Neural progenitor cell (in vitro differentiated cells): ENCODE results near the gene KAZN. TPM values are rescaled to one million over a fixed set of nuclear protein-coding genes. Genes with fewer than 3 reads are reported as not detected.

Source experiments
- DNase-seq: peaks from one replicate; pipeline ENCODE4 v3.0.0-alpha.2; 2016; ENCODE audit warnings: low spot score
- H2AFZ ChIP-seq: fragments of 200-600 bp; sonication (generic); replicated peaks from 2 replicates; pipeline ENCODE4 v1.6.1; 2016; ENCODE audit warnings: antibody characterized with exemption
- H3F3A ChIP-seq: fragments of 200-600 bp; sonication (generic); 2 replicates; pipeline ENCODE4 v1.6.1; 2016; ENCODE audit warnings: antibody characterized with exemption, low read depth
- H3K27ac ChIP-seq: fragments of 200-600 bp; sonication (generic); 2 replicates; pipeline ENCODE4 v1.5.1; 2016; ENCODE audit warnings: mild to moderate bottlenecking
- H3K27me3 ChIP-seq: fragments of 200-600 bp; sonication (generic); 2 replicates; pipeline ENCODE4 v1.6.1; 2016; ENCODE audit warnings: mild to moderate bottlenecking, moderate library complexity
- H3K36me3 ChIP-seq: fragments of 200-600 bp; sonication (generic); 2 replicates; pipeline ENCODE4 v1.5.1; 2016
- H3K4me1 ChIP-seq: fragments of 200-600 bp; sonication (generic); 2 replicates; pipeline ENCODE4 v1.6.1; 2016; ENCODE audit warnings: mixed run types
- H3K4me2 ChIP-seq: fragments of 200-600 bp; sonication (generic); 2 replicates; pipeline ENCODE4 v1.6.1; 2016
- H3K4me3 ChIP-seq: fragments of 200-600 bp; sonication (generic); 2 replicates; pipeline ENCODE4 v1.5.1; 2016
- H3K79me2 ChIP-seq: fragments of 200-600 bp; sonication (generic); 2 replicates; pipeline ENCODE4 v1.6.1; 2016; ENCODE audit warnings: low read depth
- H3K9ac ChIP-seq: fragments of 200-600 bp; sonication (generic); 2 replicates; pipeline ENCODE4 v1.6.1; 2016
- H3K9me3 ChIP-seq: fragments of 200-600 bp; sonication (generic); 2 replicates; pipeline ENCODE4 v1.5.1; 2016; ENCODE audit warnings: low read depth
- H4K20me1 ChIP-seq: fragments of 200-600 bp; sonication (generic); 2 replicates; pipeline ENCODE4 v1.6.1; 2016; ENCODE audit warnings: low read depth
- H3K27ac Mint-ChIP-seq: 3 replicates; pipeline ENCODE4 v1.8.0; 2021; ENCODE audit warnings: mixed read lengths
- H3K27me3 Mint-ChIP-seq: 2 replicates; pipeline ENCODE4 v1.8.0; 2022; ENCODE audit warnings: low read depth, mild to moderate bottlenecking, inconsistent platforms, moderate library complexity, mixed read lengths; ENCODE audit not compliant: insufficient read depth
- H3K36me3 Mint-ChIP-seq: 3 replicates; pipeline ENCODE4 v1.8.0; 2021; ENCODE audit warnings: mixed read lengths
- H3K4me1 Mint-ChIP-seq: 3 replicates; pipeline ENCODE4 v1.8.0; 2021; ENCODE audit warnings: mixed read lengths
- H3K4me3 Mint-ChIP-seq: 3 replicates; pipeline ENCODE4 v1.8.0; 2021; ENCODE audit warnings: mild to moderate bottlenecking, moderate library complexity, mixed read lengths
- H3K9me3 Mint-ChIP-seq: 3 replicates; pipeline ENCODE4 v1.8.0; 2020; ENCODE audit warnings: mixed read lengths
- EZH2 ChIP-seq: fragments of 200-600 bp; sonication (generic); IDR thresholded peaks from 2 replicates; pipeline ENCODE4 v1.6.1; 2017; ENCODE audit warnings: antibody characterized with exemption, mild to moderate bottlenecking, moderate library complexity
- EZH2phosphoT487 ChIP-seq: fragments of 200-600 bp; sonication (generic); IDR thresholded peaks from 2 replicates; pipeline ENCODE4 v1.6.1; 2017; ENCODE audit warnings: antibody characterized with exemption
- total RNA-seq: library from RNA; depleted of rRNA; stranded (reverse); fragments of >200 nt; gene quantifications from 2 replicates; pipeline ENCODE4 v1.2.3, GENCODE V29; 2015; ENCODE audit warnings: low replicate concordance
- TF ChIP-seq, protein P1 (sequence below): fragments of 200-600 bp; sonication (generic); IDR thresholded peaks from 2 replicates; pipeline ENCODE4 v1.5.1; 2017; ENCODE audit warnings: antibody characterized with exemption, mild to moderate bottlenecking

The KAZN gene
- total RNA-seq, 1 donor from 2014 or later, result 6.1 TPM

GRCh38 chr1:14810595-14811361 is 212.3 kb downstream of the KAZN start:
- Histone ChIP-seq H3K9ac (no peak overlapping the region), H3K27me3 (no peaks in the 10 kb centered on the region), H3K4me3 (no peak overlapping the region), H3K79me2 (no peaks in the 10 kb centered on the region), H3F3A (peaks cover 5% of the 10 kb centered on the region), H3K36me3 (no peaks in the 10 kb centered on the region), H3K9me3 (no peaks in the 10 kb centered on the region), H3K4me2 (no peak overlapping the region), H3K4me1 (no peaks in the 10 kb centered on the region), H4K20me1 (no peaks in the 10 kb centered on the region), H3K27ac (no peak overlapping the region), H2AFZ (no peak overlapping the region)
- peaks cover 15% of the 10 kb centered on the region for H3K36me3 Mint-ChIP-seq
- TF ChIP-seq EZH2phosphoT487 (no peak), EZH2 (no peak)
- TF ChIP-seq, protein P1, sequence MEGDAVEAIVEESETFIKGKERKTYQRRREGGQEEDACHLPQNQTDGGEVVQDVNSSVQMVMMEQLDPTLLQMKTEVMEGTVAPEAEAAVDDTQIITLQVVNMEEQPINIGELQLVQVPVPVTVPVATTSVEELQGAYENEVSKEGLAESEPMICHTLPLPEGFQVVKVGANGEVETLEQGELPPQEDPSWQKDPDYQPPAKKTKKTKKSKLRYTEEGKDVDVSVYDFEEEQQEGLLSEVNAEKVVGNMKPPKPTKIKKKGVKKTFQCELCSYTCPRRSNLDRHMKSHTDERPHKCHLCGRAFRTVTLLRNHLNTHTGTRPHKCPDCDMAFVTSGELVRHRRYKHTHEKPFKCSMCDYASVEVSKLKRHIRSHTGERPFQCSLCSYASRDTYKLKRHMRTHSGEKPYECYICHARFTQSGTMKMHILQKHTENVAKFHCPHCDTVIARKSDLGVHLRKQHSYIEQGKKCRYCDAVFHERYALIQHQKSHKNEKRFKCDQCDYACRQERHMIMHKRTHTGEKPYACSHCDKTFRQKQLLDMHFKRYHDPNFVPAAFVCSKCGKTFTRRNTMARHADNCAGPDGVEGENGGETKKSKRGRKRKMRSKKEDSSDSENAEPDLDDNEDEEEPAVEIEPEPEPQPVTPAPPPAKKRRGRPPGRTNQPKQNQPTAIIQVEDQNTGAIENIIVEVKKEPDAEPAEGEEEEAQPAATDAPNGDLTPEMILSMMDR, result no peak
- no peak for DNase-seq
- H3K4me1 Mint-ChIP-seq, result peaks cover 7% of the 10 kb centered on the region
- H3K9me3 Mint-ChIP-seq, result peaks cover 16% of the 10 kb centered on the region
- no peak overlapping the region for H3K4me3 Mint-ChIP-seq
- no peaks in the 10 kb centered on the region for H3K27me3 Mint-ChIP-seq
- no peak overlapping the region for H3K27ac Mint-ChIP-seq

- Histone ChIP-seq H3K4me3 (no peak overlapping the region), H3K9me3 (no peaks in the 10 kb centered on the region), H3K27ac (no peak overlapping the region), H3K9ac (no peak overlapping the region), H3K27me3 (no peaks in the 10 kb centered on the region), H3K79me2 (no peaks in the 10 kb centered on the region), H4K20me1 (no peaks in the 10 kb centered on the region), H2AFZ (no peak overlapping the region), H3F3A (peaks cover 5% of the 10 kb centered on the region), H3K4me2 (no peak overlapping the region), H3K4me1 (no peaks in the 10 kb centered on the region), H3K36me3 (no peaks in the 10 kb centered on the region)
- Mint-ChIP-seq H3K4me3 (no peak overlapping the region), H3K4me1 (peaks cover 7% of the 10 kb centered on the region), H3K27ac (no peak overlapping the region), H3K36me3 (peaks cover 11% of the 10 kb centered on the region), H3K9me3 (peaks cover 12% of the 10 kb centered on the region), H3K27me3 (no peaks in the 10 kb centered on the region)
- no peak for DNase-seq
- TF ChIP-seq EZH2, result no peak
- TF ChIP-seq EZH2phosphoT487, result no peak
- TF ChIP-seq, protein P1, result no peak
Measured at GRCh38 chr1:14811573-14811972, 213.1 kb downstream of the KAZN start.

GRCh38 chr1:14812189-14812588 is 213.7 kb downstream of the KAZN start:
- peaks cover 5% of the 10 kb centered on the region for H3K36me3 Mint-ChIP-seq
- Histone ChIP-seq H2AFZ (no peak overlapping the region), H3K79me2 (no peaks in the 10 kb centered on the region), H3F3A (peaks cover 5% of the 10 kb centered on the region), H3K4me1 (no peaks in the 10 kb centered on the region), H4K20me1 (no peaks in the 10 kb centered on the region), H3K4me2 (no peak overlapping the region), H3K27ac (no peak overlapping the region), H3K9ac (no peak overlapping the region), H3K9me3 (no peaks in the 10 kb centered on the region), H3K27me3 (no peaks in the 10 kb centered on the region), H3K36me3 (no peaks in the 10 kb centered on the region), H3K4me3 (no peak overlapping the region)
- H3K9me3 Mint-ChIP-seq, result peaks cover 6% of the 10 kb centered on the region
- no peak overlapping the region for H3K4me3 Mint-ChIP-seq
- no peak overlapping the region for H3K27ac Mint-ChIP-seq
- H3K27me3 Mint-ChIP-seq, result no peaks in the 10 kb centered on the region
- DNase-seq, result no peak
- H3K4me1 Mint-ChIP-seq, result peaks cover 7% of the 10 kb centered on the region
- TF ChIP-seq EZH2phosphoT487 (no peak), EZH2 (no peak)
- TF ChIP-seq, protein P1, result no peak
